ENCODE data around the gene CNP.

Gene CNP

DNA sequence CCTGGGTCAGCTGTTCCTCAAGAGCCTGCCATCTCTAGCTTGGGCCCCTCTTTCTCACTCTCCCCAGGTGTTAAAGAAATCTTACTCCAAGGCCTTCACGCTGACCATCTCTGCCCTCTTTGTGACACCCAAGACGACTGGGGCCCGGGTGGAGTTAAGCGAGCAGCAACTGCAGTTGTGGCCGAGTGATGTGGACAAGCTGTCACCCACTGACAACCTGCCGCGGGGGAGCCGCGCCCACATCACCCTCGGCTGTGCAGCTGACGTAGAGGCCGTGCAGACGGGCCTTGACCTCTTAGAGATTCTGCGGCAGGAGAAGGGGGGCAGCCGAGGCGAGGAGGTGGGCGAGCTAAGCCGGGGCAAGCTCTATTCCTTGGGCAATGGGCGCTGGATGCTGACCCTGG is 6.8 kb downstream of the CNP start:
- no peak for DNase-seq

DNA sequence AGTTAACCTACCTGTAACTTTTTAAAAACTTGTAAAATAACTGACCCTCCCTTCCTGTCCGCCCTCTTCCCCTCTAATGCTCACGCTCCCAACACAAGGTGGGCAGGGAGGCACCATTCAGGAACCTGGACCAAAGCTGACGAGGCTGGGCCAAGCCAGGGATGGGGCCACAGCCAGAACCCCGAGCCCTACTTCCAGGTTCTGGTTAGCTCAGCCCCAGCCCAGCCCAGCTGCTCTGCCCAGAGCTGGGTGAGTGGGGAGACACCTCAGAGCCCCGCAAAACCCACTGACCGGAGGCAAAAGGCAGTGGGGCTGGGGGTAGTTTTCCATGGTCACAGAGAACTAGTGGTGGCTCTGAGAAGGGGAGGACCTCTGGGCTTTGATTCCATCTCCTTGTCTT is 7.4 kb downstream of the CNP start:
- no peak for DNase-seq

DNA sequence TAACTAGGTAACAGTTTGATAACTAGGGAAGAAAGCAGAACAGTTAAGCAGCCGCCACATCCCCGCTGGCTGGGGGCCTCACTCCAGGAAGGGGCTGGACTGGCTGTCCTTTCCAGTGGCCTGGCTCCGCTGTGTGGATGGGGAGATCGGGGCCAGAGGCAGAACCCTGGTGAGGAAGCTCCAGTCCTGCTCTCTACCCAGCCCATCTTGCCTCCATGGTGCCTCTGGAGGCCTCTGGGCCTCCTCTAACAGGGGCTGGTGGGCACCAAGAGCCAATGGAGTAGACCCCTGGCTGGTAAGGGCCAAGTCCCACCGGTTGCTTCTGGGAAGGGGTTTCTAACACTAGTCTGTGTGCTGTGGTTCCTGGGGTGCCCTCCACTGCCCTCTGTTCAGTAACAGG is 8.1 kb downstream of the CNP start:
- no peak for DNase-seq

DNA sequence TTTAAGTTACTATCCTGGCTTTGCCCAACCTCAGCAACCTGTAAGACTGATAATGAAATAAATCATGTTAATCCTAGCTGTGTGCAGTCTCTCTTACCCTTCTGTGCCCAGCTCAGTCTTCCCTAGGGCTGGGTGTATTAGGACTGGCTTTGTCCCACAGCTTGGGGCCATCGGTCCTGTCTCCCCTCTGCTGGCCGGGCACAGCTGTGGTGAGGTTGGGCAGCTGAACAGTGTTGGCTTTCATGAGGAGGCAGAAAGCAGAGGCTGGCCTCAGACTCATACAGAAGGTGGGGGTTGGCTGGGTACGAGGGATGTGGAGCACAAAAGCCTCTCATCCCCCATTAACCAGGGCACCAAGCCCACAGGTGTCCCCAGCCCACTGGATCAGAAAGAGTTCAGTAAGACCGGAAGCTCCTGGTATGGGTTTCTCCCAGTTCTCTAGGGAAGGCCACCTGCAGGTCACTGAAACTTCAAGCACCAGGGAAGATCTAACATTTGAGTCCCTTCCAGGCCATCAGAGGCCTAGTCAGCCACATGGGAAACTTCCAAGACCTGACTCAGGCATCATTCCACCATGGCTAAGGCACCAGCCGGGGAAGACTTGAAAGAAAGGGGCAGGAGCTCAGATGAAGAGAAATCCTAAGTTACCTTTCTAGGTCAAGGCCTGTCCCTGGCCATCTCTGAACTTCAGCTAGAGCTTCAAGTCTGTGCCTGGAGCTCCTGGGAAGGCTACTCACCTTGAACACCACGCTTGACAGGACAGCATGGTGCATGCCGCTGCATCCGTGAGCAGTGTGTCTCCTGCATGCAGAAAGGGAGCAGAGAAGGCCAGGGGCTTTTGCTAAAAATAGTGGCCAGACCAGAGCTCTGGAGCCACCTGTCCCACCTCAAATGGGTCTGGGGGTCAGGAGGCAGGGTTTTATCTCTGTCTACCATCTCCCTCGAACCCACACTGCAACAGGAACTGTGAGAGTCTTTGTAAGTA is 8.8 kb downstream of the CNP start:
- no peak for DNase-seq

DNA sequence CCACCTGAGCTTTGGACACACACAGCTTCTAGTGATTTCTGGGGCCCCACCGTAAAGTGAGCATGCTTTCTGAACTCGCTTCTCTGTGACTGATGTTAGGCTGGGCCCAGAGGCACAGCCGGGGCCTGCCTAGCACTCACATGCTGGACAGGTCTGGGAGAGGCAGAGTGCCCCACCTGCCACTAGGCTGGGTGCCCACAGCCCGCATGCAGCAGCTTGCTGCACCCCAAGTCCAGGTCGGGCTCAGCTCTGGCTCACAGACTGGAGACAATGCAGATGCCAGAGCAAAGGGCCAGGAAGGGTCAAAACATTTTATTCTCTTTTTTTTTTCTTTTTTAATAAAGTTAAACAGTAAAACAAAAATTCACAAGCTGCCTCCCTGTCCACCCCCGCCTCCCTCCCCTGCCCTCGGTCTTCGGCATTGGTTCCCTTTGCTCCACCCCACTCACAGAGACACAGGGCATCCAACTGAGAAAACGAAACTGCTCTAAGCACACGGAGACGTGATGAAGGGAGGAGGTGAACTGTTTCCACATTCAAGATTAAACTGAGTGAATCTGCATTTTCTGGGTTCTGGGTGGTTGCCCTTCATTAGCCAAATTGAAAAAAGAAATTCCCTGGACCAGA is 9.7 kb downstream of the CNP start:
- no peak for DNase-seq

DNA sequence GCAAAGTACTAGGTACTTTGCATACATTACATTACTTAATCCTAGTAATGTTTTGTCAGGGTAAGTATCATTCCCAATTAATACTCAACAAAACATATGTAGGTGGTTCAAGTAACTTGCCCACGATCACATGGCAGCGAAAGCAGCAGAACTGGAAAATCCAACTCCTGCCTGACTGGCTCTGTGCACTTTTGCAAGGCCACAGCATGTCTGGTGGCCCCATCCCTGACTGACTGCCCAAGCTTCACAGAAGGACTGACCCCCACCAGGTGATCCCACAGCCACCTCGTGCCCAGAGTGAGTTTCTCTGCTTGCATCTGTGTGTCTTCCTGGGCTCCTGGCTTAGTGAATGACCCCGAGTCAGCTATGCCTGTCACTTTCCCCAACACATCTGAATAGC is 11.4 kb downstream of the CNP start:
- no peak for DNase-seq

DNA sequence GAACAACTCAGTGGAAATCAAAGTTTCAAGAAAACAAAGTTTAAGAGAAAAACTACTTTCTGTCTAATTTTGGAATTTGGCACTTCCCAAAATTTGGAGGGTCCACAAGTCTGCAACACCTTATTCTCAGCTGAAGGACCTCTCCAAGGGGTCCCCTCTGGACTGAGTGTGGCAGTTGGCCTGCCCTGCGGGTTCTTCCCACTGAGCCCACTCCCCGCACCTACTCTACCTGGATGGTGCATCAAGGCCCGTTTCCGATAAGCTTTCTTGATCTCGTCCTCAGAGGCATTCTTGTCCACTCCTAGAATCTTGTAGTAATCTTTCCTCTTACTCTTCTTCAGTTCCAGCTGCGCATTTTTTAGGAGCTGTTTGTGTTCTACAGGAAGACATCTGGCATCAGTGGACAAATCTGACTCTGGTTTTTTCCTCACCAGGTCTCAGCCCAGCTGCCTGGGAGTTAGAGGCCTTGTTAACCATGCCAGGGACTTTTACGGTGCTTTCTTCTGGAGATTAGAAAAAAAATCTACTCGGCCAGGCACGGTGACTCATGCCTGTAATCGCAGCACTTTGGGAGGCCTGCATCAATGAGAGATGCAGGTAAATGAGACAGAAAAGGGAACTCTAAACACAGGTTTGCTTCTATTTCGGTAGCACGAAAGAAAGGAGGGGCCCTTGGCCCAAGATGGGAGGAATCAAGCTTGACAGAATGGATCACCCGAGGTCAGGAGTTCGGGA is 15.6 kb downstream of the CNP start:
- no peak for DNase-seq

DNA sequence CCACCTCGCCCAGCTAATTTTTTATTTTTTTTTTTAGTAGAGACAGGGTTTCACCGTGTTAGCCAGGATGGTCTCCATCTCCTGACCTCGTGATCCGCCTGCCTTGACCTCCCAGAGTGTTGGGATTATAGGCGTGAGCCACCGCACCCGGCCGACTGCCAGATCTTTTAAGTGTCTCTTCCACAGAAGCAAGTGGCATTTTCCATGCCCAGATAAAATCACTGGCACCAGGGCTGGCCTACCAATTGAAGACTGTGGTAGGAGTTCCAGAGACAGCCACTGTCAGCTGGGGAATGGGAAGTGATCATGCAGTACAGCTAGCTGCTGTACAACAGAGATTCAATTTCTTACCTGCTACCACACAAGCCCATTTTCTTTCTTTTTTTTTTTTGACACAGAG is 17.9 kb downstream of the CNP start:
- no peak for DNase-seq

DNA sequence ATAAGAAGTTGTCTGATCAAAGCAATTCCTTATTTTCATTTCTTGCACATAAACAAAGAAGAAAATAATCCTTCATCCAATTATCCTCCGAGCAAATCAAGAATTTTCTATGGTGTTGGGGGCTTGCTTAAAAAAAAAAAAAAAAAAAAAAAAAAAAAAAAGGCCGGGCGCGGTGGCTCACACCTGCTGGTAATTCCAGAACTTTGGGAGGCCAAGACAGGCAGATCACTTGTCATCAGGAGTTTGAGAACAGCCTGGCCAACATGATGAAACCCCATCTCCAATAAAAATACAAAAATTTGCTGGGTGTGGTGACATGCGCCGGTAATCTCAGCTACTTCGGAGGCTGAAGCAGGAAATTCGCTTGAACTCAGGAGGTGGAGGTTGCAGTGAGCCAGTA is 19.3 kb downstream of the CNP start:
- DNase-seq, result no peak

DNA sequence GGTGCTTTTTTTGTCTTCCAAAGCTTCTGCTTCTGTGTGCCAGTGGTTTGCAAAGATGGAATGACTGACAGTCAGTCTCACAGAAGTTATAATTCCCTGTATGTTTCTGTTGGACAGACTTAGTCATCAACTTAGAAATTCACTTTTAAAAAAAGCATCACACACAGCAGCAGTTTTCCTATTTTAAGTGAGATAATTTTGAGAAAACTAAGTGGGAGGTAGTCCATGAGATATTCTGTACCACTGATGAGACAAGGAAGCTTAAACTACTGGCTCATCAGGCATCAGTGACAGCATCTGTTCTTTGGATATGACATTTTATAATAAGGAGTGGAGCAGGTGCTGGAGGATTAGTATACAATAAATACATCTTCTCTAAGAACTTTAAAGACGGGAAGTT is 20.0 kb downstream of the CNP start:
- no peak for DNase-seq

DNA sequence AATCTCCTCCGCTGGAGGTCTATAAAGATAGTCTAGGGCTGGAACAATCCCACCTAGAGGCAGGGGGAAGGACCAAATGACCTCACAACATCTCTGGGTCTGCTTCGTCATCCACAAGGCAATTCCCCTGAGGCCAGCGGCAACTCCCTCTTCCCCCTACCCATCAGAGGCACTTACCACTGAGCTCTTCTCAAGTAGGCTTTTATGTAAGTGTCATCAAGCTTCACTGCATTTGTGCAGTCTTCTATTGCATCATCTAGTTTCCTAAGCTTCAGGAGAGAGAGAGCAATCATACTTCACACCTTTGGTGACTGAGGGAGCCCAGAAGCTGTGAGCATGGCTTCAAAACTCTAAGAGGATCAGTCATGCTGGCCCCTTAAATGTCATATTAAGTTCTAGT is 21.0 kb downstream of the CNP start:
- peak; percentile 18 for DNase-seq

DNA sequence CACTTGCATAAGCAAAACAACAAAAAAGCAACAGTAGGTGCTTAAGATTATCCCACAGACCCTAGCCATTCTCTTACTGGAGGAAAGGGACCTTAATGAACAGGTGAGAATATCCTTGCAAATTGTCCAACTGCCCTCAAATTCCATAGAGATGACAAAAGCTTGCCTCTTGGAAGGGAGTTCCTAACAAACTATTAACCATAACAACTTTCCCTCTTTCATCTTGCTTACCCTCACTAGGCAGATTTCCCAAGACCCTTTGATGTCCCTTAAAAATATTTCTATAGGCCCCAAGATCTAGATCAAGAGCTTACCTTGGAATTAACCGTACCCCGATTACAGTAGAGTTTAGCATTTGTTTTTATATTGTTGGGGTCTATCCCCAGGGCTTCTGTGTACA is 21.8 kb downstream of the CNP start:
- DNase-seq, result no peak

DNA sequence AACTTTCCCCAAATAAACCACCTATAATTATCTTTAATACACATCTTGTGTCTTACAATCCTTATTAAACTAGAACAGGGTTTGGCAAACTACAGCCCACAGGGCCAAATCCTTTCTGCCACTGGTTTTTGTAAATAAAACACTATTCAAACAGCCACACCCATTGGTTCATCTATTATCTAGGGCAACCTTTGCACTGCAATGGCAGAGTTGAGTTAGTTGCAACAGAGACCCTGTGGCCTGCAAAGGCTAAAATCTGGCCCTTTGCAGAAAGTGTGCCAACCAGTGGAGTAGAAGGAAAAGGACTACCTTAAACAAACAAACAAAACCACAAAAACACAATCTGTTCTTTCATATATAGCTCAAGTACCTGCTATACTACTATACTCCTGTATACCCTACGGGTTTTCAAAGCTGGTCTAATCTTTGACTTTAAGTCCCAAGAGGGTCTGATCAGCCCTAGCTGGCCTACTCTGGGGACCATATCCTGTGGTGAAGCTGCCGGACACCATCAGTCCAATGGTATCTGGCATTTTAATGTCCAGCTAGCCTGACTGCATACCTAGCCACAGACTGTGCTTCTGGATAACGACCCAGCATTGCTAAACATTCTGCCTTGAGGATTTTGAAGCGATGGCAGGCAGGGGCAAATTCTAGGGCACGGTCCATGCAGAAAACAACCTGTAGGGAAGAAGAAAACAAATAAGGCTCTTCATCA is 23.3 kb downstream of the CNP start:
- no peak for DNase-seq

DNA sequence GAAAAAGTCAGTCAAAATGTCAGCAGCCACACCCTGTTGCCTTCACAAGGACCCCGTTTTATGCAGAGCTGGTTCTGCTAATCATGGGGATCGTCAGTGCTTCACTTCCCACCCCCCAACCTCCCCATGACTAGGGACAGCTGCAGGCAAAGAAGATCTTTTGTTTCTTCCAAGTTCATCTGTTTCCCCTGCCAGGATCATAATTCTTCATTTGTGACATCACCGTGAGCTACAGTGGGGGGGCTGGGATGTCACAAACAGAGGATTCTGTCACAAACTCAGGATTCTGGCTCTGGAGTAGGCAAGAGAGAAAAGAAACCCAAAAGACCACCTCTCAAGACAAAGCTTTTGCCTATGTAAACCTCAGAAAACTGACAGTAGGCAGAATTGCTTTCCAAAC is 26.0 kb downstream of the CNP start:
- DNase-seq, result no peak

DNA sequence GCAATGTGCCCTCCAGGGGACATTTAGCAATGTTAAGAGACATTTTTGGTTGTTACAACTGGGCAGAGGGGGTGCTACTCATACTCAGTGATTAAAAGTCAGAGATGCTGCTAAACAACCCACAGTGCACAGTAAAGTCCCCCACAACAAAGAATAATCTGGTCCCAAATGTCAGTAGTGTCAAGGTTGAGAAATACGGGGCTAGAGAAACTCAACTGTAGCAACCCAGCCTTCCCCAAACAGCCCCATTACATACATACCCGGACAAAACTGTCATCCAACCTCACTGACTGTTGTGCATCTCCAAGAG is 30.2 kb downstream of the CNP start:
- no peak for DNase-seq

DNA sequence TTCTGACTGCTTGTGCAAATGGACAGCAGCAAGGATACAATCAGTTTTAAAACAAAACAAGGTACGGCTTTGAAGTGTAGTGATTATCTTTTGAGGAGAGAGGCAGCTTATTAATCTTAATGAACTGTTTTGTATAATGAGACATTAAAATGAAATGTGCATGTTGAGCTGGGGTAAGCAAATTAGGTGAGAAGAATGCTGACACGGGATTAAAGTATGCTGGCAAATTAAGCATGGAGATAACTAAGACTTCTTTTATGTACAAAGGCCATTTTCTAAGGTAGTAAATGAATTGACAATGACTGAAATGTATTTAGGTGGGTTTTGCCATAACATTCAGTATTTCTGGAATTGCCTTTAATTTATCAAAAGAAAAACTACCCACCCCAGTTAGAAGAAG is 31.9 kb downstream of the CNP start:
- no peak for DNase-seq

DNA sequence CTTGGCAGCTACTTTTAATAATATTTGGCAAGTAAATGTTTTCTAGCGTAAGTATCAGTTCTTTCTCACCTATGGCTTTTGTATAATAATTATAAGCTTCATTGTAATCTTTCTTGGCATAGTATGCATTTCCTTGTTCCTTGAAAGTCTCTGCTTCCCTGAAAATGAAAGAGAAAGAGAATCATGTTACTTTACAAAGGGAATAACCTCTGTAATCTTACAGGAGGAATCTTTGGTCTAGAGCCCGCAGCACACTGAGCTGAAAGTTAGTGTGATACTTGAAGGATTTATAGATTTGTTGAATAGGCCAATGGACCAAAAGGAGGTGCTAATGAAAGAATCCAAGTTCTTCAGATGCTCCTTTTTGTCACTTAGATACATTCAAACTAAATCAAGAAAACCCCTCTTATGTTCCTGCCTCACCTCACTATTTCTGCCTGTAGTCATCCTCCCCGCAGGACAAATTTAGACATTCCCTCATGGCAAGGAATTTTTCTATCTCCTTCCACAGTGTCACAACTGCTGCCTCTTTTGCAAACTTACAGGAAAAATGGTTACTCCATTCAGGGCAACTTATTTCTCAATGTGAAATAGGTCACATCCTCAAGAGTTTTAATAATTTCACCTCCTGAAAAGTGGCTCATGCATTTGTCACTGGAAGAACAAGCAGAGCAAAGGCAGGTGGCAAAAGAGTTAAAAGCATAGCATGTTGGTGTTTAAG is 34.0 kb downstream of the CNP start:
- no peak for DNase-seq

DNA sequence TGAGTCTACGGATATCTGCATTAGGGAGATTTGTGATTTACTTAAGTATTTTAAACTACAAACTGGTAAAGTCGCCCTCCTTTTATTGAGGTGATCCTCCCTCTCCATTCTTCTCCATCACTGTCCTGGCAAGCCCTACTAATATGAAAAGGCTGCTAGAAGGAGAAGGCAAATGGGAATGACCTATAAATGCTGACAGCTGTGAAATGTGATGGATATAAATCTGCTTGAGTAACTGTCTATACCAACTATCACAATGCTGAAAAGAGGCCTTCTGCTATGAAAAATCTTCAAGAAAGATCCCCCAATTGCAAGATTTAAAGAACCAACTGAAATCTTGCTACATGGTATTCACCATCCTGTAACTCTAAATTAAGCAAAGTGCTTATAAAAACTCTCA is 35.1 kb downstream of the CNP start:
- no peak for DNase-seq

DNA sequence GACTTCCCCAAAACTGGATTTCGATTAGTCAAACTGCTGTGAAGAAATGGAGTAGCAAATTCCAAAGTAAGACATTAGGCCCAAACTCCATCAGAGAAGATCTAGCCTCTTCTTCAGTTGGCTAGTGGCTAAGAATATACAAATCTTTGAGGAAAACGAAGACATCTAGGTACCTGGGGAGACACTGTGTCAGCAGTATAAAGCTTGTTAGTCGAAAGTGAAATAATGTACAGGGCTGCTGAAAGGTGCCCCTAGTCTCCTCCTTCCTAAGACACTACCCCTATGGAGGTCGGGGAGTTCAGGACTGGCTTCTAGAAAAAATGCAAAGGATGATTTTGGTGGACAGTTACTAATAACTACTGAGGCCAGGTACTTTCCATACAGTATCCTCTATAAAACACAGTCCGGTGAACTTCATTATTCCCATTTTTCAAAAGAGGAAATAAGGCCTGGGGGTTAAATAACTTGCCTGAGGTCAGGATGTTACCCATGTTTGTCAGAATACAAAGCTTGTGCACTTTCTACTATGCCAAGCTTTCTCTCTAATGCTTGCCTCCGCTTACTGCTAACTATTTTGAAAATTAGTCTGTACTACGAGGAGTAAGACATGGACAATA is 35.7 kb downstream of the CNP start:
- DNase-seq, result no peak

DNA sequence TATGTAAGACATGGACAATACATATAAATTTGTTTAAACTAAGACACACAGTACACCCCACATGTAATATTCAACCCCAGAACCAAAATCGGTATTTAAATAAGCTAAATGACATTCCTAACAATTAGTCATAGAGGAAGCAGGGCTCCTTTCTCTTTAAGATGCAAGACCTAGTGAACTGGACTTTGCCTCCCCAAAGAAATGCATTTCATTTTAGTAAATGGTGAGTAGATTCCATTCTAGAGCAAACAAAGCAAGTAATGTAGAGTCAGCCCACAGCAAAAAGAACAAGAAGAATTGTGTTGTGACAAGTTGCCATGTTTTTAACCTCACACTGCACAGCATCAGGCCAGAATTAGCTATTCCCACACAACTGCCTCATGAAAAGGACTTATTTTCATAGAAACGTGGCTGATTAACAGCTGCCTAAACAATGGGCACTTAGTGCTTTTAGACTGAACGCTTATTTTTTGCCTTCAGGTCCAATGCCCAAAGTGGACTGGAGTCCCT is 36.3 kb downstream of the CNP start:
- no peak for DNase-seq

DNA sequence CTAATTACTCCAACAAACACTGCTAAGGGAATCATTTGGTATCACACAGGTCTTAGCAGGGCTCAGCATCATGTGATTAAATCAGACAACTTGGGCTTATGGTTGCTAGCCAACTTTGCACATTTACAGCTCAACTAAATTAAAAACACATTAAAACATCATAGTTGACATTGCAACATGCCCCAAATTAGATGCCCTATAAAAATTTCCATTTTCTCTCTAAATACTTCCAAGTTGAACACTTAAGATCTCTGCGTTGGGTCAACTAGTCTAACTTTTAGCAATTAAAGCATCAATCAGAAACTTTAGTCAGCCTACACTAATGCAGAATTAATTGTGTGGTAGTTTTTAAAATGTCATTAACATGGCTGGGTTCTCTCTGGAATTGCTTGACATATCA is 38.6 kb downstream of the CNP start:
- DNase-seq, result no peak

DNA sequence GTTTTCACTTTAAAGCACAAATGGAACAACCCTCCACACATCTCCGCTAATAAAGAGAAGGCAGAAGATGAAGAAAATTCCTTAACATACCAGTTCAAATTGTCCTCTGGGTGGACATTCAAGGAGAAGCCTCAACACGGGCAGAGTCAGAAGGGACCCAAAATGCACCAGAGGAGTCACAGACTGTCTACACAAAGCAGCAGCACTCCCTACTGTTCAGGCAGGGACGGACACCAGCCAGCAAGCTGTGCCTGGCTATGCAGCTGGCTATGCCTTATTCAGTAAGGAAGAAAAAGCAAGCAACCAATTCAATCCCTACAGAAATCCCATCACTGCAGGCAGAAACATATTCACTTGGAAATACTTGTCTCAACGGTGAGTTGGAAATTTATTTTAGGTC is 42.6 kb downstream of the CNP start:
- no peak for DNase-seq

Measured in NK-92 treated with Interleukin-12 subunit alpha and Interleukin-12 subunit beta, amount 100 ng/mL, for 24 hours (cell line).